Gastroesophageal sphincter (tissue), 4 donors: ENCODE data around the gene ZBTB21. TPM values are rescaled to one million over a fixed set of nuclear protein-coding genes. Genes with fewer than 3 reads are reported as not detected.

Experiments used
- ATAC-seq: fragments of 150-250 bp; one replicate; pipeline ENCODE4 v1.9.1; 2016; ENCODE audit warnings: mild to moderate bottlenecking, moderate library complexity
- H3K27ac ChIP-seq, 4 donors: fragments of 200-600 bp; sonication (generic) in 3 of 4; 1 replicate in 3 of 4; 2 replicates in 1 of 4; pipeline ENCODE4 v1.5.1; 2016 to 2019
- H3K27me3 ChIP-seq: fragments of 200-600 bp; sonication (generic); one replicate; pipeline ENCODE4 v1.5.1; 2019
- H3K36me3 ChIP-seq, 2 donors: fragments of 200-600 bp; sonication (generic); one replicate each; pipeline ENCODE4 v1.5.1; 2019; ENCODE audit warnings: control low read depth in 1 of 2
- H3K4me1 ChIP-seq, 3 donors: fragments of 200-600 bp; sonication (generic); 1 replicate in 2 of 3; 2 replicates in 1 of 3; pipeline ENCODE4 v1.5.1; 2016 to 2019; ENCODE audit warnings: control low read depth in 2 of 3
- H3K4me3 ChIP-seq, 2 donors: fragments of 200-600 bp; sonication (generic); one replicate each; pipeline ENCODE4 v1.5.1; 2019; ENCODE audit warnings: mild to moderate bottlenecking in 1 of 2, moderate library complexity in 1 of 2
- H3K9me3 ChIP-seq, 3 donors: fragments of 200-600 bp; sonication (generic); one replicate each; pipeline ENCODE4 v1.5.1; 2017 to 2019; ENCODE audit warnings: control low read depth in 2 of 3
- EP300 ChIP-seq: sonication (generic); formaldehyde crosslinking; IDR thresholded peaks from one replicate; pipeline ENCODE4 v1.6.1; 2017; ENCODE audit warnings: antibody characterized with exemption, mild to moderate bottlenecking
- POLR2A ChIP-seq, 2 donors: fragments of 450-650 bp; IDR thresholded peaks; one replicate each; pipeline ENCODE4 v1.6.1; 2017; ENCODE audit warnings: antibody characterized with exemption in 2 of 2, mild to moderate bottlenecking in 2 of 2, moderate library complexity in 1 of 2
- POLR2AphosphoS5 ChIP-seq: sonication (generic); formaldehyde crosslinking; IDR thresholded peaks from one replicate; pipeline ENCODE4 v1.6.1; 2017; ENCODE audit warnings: antibody characterized with exemption
- WGBS, 2 donors: methylation state at CpG; one replicate each; pipeline ENCODE4 v1.1.5; 2018; ENCODE audit warnings: low coverage in 1 of 2; 5-methylcytosine and 5-hydroxymethylcytosine counted together
- total RNA-seq, 4 donors: library from RNA; depleted of rRNA; stranded (reverse); fragments of >200 nt; gene quantifications; one replicate each; pipeline ENCODE4 v1.1.0, GENCODE V29; 2016
- TF ChIP-seq, protein P1 (sequence below), 4 experiments: fragments of 200-600 bp in 2 of 4; fragments of 450-650 bp in 2 of 4; sonication (generic) in 1 of 4; IDR thresholded peaks; one replicate each; pipeline ENCODE4 v1.5.1; 2017 to 2019; ENCODE audit warnings: antibody characterized with exemption in 4 of 4, mild to moderate bottlenecking in 2 of 4, moderate library complexity in 2 of 4

Gene ZBTB21
- total RNA-seq, 4 donors from 2014 or later: 6.6 to 14.1 (median 9.4) TPM

- Histone ChIP-seq H3K36me3 (no peaks in the 10 kb centered on the region), H3K4me1 (no peaks in the 10 kb centered on the region), H3K4me3 (no peak overlapping the region), H3K27ac (no peak overlapping the region), H3K27me3 (peaks cover 8% of the 10 kb centered on the region), H3K9me3 (no peaks in the 10 kb centered on the region)
- TF ChIP-seq, protein P1, sequence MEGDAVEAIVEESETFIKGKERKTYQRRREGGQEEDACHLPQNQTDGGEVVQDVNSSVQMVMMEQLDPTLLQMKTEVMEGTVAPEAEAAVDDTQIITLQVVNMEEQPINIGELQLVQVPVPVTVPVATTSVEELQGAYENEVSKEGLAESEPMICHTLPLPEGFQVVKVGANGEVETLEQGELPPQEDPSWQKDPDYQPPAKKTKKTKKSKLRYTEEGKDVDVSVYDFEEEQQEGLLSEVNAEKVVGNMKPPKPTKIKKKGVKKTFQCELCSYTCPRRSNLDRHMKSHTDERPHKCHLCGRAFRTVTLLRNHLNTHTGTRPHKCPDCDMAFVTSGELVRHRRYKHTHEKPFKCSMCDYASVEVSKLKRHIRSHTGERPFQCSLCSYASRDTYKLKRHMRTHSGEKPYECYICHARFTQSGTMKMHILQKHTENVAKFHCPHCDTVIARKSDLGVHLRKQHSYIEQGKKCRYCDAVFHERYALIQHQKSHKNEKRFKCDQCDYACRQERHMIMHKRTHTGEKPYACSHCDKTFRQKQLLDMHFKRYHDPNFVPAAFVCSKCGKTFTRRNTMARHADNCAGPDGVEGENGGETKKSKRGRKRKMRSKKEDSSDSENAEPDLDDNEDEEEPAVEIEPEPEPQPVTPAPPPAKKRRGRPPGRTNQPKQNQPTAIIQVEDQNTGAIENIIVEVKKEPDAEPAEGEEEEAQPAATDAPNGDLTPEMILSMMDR (IDR thresholded peaks at IDR 0.05): no peak
- no peak for TF ChIP-seq EP300
- TF ChIP-seq POLR2A (IDR thresholded peaks at IDR 0.05): no peak
- TF ChIP-seq POLR2AphosphoS5: no peak
- 52 to 65% methylated on average over 3 to 18 of the region's 26 CpGs for WGBS, 2 donors
- no peak for ATAC-seq
Observed at GRCh38 chr21:42027822-42028765, 17.9 kb upstream of the ZBTB21 start.

GRCh38 chr21:42027085-42027821 lies 17.1 kb upstream of the ZBTB21 start:
- Histone ChIP-seq H3K4me3 (no peak overlapping the region), H3K27ac (no peak overlapping the region), H3K4me1 (no peaks in the 10 kb centered on the region), H3K9me3 (no peaks in the 10 kb centered on the region), H3K27me3 (peaks cover 5% of the 10 kb centered on the region), H3K36me3 (no peaks in the 10 kb centered on the region)
- TF ChIP-seq EP300 (no peak), POLR2A (IDR thresholded peaks at IDR 0.05) (no peak), POLR2AphosphoS5 (no peak)
- TF ChIP-seq, protein P1 (IDR thresholded peaks at IDR 0.05): no peak
- ATAC-seq: no peak
- 80 to 90% methylated on average over 4 of the region's 6 CpGs for WGBS, 2 donors

DNA sequence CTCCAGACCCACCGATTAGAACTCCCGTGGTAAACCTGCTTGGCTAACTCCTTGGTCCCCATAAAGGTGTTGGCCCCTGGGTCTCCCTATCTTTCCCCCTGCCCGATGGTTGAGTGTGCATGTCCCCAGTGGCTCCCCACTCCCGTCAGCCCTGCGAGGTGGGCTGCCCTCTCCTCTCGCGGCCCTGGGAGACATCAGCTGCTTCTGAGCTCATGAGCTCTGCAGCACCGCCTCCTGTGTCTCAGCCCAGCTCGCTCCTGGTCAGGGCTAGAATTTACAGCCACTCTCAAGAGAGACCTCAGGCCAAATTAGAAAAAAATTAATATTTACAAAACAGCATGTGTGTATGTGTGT lies 15.9 kb upstream of the ZBTB21 start:
- ATAC-seq: no peak
- Histone ChIP-seq H3K27ac (no peak overlapping the region), H3K4me1 (no peaks in the 10 kb centered on the region), H3K27me3 (peaks cover 5% of the 10 kb centered on the region), H3K9me3 (no peaks in the 10 kb centered on the region), H3K4me3 (no peak overlapping the region), H3K36me3 (no peaks in the 10 kb centered on the region)
- TF ChIP-seq POLR2A (IDR thresholded peaks at IDR 0.05) (no peak), EP300 (no peak), POLR2AphosphoS5 (no peak)
- TF ChIP-seq, protein P1 (IDR thresholded peaks at IDR 0.05): no peak
- WGBS, 2 donors: 77% methylated on average over 5 of the region's 9 CpGs; no CpG with 5 or more reads in 1 of the 2 donors

- no peaks in the 10 kb centered on the region for H3K36me3 ChIP-seq
- no peaks in the 10 kb centered on the region for H3K4me1 ChIP-seq
- peaks cover 7% of the 10 kb centered on the region for H3K27me3 ChIP-seq
- H3K27ac ChIP-seq: no peak overlapping the region
- 53 to 63% methylated on average over 10 to 11 of the region's 12 CpGs for WGBS, 2 donors
- H3K9me3 ChIP-seq: no peaks in the 10 kb centered on the region
- TF ChIP-seq, protein P1 (IDR thresholded peaks at IDR 0.05): no peak
- no peak for TF ChIP-seq EP300
- no peak for TF ChIP-seq POLR2AphosphoS5
- TF ChIP-seq POLR2A (IDR thresholded peaks at IDR 0.05): no peak
- no peak for ATAC-seq
- no peak overlapping the region for H3K4me3 ChIP-seq
Observed at GRCh38 chr21:42025376-42026081, 15.4 kb upstream of the ZBTB21 start.
